HL-60 (cell line): ENCODE results near the gene CDK6.

Experiments
- CTCF ChIP-seq: IDR thresholded peaks from one replicate; pipeline ENCODE4 v1.5.1; 2011; ENCODE audit warnings: low read length, control low read depth, inconsistent platforms; ENCODE audit not compliant: insufficient read depth
- POLR2AphosphoS5 ChIP-seq: IDR thresholded peaks from 2 replicates; pipeline ENCODE4 v1.6.1; 2012; ENCODE audit warnings: low read depth
- SPI1 ChIP-seq: IDR thresholded peaks from 2 replicates; pipeline ENCODE4 v1.6.1; 2012; ENCODE audit warnings: low read depth, mild to moderate bottlenecking, borderline replicate concordance
- TF ChIP-seq, protein P1 (sequence below): IDR thresholded peaks from 2 replicates; pipeline ENCODE4 v1.6.1; 2012; ENCODE audit warnings: low read depth; ENCODE audit not compliant: insufficient replicate concordance

- TF ChIP-seq, protein P1, sequence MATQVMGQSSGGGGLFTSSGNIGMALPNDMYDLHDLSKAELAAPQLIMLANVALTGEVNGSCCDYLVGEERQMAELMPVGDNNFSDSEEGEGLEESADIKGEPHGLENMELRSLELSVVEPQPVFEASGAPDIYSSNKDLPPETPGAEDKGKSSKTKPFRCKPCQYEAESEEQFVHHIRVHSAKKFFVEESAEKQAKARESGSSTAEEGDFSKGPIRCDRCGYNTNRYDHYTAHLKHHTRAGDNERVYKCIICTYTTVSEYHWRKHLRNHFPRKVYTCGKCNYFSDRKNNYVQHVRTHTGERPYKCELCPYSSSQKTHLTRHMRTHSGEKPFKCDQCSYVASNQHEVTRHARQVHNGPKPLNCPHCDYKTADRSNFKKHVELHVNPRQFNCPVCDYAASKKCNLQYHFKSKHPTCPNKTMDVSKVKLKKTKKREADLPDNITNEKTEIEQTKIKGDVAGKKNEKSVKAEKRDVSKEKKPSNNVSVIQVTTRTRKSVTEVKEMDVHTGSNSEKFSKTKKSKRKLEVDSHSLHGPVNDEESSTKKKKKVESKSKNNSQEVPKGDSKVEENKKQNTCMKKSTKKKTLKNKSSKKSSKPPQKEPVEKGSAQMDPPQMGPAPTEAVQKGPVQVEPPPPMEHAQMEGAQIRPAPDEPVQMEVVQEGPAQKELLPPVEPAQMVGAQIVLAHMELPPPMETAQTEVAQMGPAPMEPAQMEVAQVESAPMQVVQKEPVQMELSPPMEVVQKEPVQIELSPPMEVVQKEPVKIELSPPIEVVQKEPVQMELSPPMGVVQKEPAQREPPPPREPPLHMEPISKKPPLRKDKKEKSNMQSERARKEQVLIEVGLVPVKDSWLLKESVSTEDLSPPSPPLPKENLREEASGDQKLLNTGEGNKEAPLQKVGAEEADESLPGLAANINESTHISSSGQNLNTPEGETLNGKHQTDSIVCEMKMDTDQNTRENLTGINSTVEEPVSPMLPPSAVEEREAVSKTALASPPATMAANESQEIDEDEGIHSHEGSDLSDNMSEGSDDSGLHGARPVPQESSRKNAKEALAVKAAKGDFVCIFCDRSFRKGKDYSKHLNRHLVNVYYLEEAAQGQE = no peak
- TF ChIP-seq CTCF (no peak), POLR2AphosphoS5 (no peak), SPI1 (no peak)
Observed at GRCh38 chr7:92695308-92696261, 140.8 kb downstream of the CDK6 start.
